GM12801 (cell line): ENCODE results near the gene NKD2.

Experiments used
- TF ChIP-seq, protein P1 (sequence below): IDR thresholded peaks from one replicate; pipeline ENCODE4 v1.5.1; 2011; ENCODE audit warnings: control low read depth; ENCODE audit not compliant: insufficient read length; ENCODE audit errors: extremely low read depth

Gene NKD2

GRCh38 chr5:1052076-1052475, 43.5 kb downstream of the NKD2 start:
- TF ChIP-seq, protein P1, sequence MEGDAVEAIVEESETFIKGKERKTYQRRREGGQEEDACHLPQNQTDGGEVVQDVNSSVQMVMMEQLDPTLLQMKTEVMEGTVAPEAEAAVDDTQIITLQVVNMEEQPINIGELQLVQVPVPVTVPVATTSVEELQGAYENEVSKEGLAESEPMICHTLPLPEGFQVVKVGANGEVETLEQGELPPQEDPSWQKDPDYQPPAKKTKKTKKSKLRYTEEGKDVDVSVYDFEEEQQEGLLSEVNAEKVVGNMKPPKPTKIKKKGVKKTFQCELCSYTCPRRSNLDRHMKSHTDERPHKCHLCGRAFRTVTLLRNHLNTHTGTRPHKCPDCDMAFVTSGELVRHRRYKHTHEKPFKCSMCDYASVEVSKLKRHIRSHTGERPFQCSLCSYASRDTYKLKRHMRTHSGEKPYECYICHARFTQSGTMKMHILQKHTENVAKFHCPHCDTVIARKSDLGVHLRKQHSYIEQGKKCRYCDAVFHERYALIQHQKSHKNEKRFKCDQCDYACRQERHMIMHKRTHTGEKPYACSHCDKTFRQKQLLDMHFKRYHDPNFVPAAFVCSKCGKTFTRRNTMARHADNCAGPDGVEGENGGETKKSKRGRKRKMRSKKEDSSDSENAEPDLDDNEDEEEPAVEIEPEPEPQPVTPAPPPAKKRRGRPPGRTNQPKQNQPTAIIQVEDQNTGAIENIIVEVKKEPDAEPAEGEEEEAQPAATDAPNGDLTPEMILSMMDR: no peak

DNA sequence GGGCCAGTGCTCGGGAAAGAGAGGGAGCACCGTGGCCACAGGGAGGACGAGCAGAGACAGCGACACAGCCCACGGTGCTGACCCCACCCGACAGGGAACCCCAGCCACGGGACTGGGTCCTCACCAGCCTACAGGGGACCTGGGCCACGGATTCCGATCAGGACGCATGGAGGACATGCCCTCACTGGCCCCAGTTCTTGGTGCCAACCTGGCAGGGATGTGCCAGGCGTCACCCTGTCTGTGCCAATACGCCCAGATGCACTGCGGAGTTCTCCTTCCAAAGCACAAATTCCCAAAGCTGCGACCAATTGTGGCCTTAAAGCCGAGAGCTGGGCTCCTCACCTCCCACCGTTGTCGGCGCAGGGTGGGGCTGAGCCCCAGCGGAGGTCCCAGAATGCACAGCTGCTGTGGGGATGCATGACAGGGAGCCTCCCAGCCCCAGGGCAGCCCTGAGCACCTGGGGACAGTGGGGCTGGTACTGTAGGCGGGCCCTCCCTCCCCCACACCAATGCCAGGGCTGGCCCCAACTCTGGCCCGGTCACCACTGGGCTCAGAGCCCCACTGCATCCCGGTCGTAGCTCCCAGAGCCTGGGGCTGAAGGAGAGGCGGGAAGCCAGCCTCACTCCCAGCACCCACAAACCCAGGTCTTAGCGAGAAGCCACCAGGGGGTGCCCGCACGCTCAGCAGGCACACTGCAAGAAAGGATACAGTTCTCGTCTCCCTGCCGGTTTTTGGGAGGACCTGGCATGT, 44.2 kb downstream of the NKD2 start:
- TF ChIP-seq, protein P1: no peak

DNA sequence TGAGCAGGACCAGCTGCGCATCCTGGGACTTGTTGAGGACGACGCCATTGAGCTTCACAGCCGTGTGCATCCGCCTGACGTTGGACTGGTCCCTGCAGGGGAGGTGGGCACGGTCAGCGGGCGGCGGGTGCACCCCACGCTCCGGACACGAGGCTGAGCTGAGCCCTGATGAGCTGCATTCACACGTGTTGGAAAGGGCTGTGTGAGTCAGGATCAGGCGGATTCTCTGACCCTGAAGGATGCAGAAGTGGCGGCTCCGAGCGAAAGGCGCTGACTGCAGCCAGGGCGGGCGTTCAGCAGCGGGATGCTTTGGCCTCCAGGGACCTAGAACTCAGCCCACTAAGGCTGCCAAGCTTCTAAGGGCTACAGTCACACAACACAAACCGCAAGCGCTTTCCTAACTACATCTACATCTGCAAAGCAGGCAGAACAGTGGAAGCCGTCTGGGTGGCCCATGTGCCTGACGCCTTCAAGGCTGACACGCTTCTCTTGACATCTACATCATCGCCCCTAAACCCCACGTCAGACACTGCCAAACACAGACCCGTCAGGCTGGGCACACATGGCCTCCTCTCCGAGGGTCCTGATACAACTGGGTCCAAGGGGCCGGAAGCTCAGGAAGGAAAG, 44.9 kb downstream of the NKD2 start:
- TF ChIP-seq, protein P1: no peak

- TF ChIP-seq, protein P1: no peak
Measured at GRCh38 chr5:1054018-1054798, 45.6 kb downstream of the NKD2 start.

- TF ChIP-seq, protein P1: no peak
Measured at GRCh38 chr5:1054799-1055775, 46.5 kb downstream of the NKD2 start.

- TF ChIP-seq, protein P1: no peak
Measured at GRCh38 chr5:1055896-1056610, 47.5 kb downstream of the NKD2 start.
